GM19025 (cell line): ENCODE measurements around the gene ADAMTS3.
"Not testable (repeated sequence)": the region's sequence is repeated elsewhere in the genome, so short reads cannot be mapped to it uniquely, and the experiment has no call there.

Source experiments
- ATAC-seq: cut with Tn5 transposase; IDR thresholded peaks from one replicate; pipeline ENCODE4 v1.9.1; 2021; ENCODE audit warnings: mild to moderate bottlenecking, low read depth, moderate library complexity; ENCODE audit not compliant: unreplicated experiment

ADAMTS3 gene

DNA sequence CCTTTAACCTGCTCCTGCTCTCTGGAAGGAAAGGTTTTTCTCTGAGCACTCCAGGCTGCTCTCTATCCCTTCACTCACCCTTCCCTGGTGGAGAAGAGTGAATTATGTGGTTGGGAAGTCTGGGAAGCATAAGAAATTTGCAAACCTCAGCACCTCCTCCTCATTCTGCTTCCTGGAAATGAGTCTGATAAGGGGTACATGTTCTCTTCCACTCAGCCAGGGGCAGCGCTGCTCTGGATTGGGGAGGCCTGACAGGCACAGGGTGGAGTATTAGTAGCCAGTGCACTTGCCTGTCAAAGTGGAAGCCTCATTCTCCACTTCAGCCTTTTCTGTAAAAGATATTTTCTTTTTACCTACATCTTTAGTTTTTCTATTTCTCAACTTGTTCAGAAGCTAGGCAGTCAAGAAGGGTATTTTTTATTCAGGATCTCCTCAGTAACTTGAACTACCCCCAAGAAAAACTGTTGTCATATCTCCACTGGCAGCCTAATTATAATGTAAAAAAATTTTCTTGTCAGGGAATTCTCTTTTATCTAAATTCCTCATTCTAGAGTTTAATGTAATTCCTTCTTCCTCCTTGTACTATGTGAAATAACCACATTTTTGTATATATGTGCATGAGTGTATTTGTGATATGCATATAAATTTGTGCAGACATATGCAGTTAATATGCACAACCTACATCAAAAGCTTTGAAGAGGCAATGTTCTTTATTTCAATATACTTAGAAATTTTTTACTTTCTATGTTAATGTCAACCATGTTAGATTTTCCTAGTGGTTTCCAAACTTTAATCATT lies 15.3 kb downstream of the ADAMTS3 start:
- ATAC-seq, result no peak

DNA sequence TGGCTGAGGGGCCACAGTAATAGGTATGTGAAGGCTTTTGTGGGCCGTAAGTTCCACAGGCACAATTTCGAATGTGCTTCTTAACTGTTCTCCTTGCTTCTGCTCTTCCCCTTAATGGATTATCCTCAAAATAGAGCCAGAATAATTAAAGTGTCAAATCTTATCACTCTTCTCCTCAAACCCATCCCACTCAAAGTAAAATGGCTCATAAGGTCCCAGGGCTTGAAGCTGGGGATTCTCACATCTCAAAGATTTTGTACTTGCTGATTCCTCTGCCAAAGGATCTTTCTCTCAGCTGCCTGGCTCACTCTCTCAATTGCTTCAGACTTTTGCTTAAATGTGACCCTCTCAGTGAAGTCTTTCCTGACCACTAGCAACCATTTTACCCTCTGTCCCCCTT lies 16.6 kb downstream of the ADAMTS3 start:
- no peak for ATAC-seq

DNA sequence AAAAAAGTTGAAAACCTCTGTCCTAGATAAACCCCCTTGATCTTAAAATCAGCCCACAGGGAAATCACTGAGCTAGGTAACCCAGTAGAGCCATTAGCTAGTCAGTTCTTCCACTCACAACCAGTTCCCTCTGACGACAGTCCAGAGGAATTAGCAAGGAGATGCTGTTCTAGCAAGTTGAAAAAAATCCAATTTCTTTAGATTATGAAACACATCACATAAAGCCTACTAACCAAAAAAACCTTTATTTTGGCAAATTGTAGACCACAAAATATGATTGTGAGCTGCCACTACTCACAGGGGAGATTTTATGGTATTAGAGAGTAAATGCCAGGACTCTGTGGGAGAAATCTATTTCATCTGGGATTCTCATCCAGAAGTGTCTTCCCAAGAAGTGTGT lies 22.6 kb downstream of the ADAMTS3 start:
- ATAC-seq, result no peak

DNA sequence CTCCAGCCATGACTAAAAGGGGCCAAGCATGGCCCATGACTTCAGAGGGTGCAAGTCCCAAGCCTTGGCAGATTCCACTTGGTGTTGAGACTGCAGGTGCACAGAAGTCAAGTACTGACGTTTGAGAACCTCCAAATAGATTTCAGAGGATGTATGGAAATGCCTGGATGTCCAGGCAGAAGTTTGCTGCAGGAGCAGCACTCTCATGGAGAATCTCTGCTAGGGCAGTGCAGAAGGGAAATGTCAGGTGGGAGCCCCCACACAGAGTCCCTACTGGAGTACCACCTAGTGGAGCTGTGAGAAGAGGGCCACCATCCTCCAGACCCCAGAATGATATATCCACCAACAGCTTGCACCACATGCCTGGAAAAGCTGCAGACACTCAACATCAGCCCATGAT lies 28.3 kb downstream of the ADAMTS3 start:
- not testable (repeated sequence) for ATAC-seq

DNA sequence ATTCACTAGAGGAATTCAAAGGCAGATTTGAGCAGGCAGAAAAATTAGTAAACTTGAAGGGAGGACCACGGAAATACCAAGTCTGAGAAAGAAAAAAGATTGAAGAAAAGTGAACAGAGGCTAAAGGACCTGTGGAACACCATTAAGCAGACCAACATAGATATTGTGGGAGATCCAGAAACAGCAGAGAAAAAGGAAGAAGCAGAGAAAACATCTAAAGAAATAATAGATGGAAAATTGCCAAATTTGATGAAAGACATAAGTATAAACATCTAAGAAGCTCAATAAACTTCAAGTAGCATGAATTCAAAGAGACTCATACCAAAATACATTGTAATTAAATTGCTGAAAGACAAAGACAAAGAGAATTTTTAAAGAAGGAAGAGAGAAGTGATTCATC lies 31.0 kb downstream of the ADAMTS3 start:
- ATAC-seq, result no peak

DNA sequence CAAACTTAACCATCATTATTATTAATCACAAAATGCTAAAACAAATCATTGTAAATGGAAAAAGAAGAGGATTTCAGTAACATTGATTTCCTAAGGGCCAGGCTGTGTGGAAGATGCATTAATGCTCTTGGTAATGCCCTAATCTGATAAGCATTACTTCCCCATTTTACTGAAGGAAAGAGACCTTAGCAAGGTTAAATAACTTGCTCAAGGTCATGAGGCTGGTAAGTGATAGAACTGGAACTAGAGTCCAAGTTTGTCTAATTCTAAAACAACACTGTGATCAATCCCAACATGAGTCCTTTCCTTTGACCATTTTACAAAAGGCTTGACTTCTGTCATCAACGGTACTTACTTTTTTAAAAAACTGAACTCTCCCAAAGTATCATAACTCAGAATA lies 32.6 kb downstream of the ADAMTS3 start:
- no peak for ATAC-seq

DNA sequence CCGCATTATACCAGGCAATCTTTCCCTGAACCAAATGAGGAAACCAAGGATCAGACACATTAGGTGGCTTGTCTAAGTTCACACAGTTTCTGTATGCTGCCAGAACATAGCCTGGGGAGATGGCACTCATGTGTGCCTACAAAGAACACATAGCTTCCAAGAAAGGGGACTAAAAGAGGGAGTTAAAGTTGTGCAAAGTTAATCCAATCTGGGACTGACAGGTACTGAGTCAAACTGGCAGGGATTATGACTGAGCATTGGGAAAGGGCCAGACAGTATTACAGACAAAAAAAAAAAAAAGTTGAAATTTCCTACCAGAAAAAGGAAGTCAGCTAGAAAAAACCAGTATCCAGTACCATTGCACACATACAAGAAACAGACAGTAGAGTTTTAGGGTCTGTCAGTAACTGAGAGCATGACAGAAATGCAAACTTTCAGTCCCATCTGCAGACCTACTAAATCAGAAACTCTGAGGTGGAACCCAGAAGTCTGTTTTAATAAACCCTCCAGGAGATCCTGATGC lies 37.2 kb downstream of the ADAMTS3 start:
- ATAC-seq, result no peak

DNA sequence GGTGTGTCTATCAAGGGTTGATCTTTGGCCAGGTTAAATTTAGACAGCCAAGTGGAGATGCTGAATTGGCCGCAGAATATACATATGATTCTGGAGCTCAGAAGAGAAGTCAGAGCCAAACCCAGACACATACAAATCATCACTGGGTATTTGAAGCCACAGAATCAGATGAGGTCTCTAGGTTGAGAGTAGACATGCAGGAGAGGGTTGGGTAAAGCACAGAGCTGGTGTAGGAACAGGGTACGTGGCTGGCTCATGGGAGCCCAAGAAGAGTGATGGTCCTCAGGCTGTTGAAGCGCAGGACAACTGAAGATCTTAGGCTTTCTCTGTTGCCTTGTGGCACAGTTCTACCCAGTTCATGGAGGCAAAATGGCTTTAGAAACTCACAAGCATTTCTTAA lies 37.7 kb downstream of the ADAMTS3 start:
- ATAC-seq, result no peak

DNA sequence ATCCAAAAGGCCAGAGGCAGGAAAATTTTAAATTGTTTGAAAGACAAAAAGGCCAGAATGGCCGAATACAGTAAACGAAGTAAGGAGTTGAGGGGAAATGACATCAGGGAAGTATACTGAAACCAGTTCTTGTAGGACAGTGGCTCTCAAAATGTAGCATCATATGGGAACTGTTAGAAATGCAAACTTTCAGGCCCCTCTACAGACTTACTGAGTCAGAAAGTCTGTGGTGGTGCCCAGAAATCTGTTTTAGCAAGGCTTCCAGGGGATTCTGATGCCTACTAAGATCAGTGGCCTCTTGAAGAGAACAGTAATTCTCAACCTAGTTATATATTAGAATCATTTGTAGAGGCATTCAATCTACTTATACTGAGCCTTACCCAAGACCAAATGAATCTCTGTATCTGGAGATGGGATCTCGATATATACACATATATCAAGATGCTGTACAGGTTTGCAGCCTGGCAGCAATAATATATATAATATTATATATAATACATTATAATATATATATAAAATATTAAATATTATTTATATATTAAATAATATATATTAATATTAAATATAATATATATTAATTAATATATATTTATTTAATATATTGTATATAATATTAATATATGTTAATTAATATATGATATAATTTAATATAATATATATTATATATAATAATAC lies 39.7 kb downstream of the ADAMTS3 start:
- ATAC-seq, result no peak

DNA sequence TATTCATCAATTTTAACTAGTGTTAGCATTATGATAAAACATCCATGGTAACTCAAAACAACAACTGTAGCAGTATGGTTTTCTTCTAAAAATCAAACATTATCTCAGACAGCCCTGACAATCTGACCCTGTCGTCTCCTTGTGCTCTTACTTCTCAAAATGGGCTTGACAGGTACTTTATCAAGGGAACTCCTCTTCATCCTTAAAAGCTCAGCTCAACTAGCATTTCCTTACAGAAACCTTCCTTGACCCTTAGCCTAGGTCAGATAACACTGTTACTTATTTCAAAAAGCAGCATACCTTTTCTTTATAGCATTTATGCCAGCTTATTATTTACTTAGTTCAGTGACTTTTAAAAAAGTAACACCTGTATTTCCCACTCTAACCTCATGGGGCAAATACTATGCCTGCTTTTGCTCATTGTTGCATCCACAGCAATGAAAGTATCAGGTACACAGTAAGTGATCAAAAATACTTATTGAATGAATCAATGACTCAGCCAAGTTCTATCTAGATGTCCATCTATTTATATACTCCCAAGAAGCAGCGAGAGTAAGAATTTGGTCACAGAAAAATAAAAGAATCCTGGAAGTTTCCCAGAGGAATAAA lies 41.9 kb downstream of the ADAMTS3 start:
- no peak for ATAC-seq

DNA sequence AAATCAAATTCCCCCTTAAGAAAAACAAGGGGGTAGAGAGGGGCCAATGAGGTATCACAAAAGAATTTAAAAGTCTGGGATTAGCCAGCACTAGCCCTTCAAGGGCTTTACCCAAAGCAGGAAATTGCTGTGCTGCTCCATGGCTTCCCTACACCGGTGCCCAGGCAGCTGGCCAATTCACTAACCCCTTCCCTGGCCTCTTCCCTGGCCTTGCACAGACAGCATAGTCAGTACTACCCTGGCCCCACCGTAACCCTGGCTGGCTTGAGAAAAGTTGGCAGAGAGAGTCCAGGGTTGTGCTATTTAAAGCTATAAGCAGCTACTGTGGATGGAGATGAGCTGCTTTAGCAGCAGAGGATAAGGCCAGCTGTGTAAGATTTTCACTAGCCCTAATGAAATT lies 43.1 kb downstream of the ADAMTS3 start:
- ATAC-seq, result no peak

DNA sequence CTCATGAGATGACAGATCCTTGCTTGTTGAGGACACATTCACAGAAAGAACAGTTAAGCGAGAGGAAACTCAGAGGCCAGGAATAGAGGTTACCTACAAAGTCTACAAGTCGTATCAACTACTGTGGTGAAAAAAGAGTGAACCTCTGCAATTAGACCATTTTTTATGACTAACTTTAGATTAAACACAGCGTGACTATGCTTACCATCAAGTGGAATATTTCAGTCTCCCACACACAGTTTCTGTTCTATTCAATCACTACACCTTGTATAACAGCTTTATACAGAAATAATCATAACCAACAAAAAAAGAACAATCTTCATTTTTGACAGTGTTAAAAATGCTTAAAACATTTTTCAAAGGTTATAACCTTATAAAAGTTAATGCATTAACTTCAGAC lies 46.6 kb downstream of the ADAMTS3 start:
- ATAC-seq, result no peak

DNA sequence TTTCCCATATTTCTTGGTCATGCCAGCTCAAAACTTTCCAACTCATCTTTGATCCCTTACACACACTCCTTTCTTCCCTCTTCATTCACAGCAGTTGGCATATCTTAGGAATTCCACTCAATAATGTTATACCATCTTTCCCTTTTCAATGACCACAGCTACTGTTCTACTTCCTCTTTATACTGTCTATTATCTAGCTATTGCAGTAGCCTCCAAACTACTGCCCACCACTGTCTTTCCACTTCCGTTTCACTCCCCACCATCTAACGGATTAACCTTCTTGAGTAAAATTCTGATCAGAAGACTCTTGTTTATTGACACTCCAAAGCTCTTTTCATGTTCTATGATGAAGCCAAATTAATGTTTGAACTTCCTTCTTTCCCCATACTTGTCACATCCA lies 55.8 kb downstream of the ADAMTS3 start:
- no peak for ATAC-seq

DNA sequence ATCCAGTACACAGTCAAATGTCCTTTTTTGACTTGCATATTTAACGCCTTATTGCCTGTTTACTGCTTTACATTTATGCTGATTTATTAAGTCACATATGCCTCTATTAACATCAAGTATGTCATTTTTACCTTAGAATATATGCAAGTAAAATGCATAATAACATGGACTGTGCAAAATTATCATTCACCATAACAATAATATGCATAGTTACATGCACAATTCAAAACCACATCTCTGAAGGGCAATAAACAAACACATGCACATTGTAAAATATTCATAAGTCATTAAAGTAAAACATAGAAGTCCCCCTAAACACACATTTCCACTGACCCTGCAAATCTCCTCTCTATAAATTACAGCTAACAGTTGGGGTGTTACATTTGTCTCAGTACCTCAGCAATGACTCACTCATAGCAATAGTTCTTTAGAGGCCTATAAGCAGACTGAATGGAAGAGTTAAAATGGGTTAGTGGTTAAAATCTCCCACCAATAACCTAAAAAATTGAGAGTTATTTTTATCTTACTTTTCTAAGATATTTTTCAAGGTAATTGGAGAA lies 61.1 kb downstream of the ADAMTS3 start:
- ATAC-seq, result no peak

DNA sequence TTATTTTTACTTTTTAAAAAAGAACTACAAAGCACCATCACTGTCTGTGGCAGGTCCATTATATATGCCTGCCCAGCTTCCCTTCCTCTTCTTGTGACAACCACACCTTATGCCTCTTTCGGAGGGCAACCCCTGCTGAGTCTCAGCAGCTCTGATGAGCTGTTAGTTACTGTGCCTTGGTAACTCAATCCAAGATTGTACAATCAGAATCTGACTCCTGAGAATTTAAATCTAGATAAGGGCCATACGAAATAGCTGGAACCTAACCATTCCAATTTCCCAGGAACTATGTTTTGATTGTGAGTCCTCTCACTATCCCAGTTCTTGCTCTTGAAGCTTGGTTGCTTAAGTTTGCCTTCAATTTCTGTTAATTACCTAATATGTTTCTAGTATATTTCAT lies 61.9 kb downstream of the ADAMTS3 start:
- no peak for ATAC-seq

DNA sequence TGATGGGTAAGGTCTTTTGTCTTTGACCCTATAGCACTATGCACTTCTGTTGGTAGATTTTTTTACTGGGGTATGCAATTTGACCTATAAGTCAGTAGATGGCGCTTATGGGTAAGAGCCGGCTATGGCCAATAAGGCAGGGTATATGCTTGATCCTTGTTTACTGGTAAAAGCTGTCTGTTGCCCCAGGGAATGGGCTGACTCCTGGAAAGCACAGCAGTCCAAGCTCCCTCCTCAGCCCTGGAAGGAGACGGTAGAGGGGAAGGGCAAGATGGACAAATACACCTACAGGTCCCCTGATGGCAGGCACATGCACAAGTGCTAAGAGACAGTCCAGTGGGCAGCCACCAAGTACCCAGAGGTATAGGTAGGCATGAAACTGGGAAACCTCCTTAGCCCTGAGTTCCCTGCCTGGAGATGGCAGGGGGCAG lies 63.7 kb downstream of the ADAMTS3 start:
- no peak for ATAC-seq

DNA sequence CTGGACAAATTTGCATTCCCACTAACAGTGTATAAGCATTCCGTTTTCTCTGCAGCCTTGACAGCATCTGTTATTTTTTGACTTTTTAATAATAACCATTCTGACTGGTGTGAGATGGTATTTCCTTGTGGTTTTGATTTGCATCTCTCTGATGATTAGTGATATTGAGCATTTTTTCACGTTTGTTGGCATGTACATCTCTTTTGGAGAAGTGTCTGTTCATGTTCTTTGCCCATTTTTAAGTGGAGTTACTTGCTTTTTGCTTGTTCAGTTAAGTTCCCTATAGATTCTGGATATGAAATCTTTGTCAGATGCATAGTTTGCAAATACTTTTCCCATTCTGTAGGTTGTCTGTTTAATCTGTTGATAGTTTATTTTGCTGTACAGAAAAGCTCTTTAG lies 68.8 kb downstream of the ADAMTS3 start:
- ATAC-seq, result no peak

DNA sequence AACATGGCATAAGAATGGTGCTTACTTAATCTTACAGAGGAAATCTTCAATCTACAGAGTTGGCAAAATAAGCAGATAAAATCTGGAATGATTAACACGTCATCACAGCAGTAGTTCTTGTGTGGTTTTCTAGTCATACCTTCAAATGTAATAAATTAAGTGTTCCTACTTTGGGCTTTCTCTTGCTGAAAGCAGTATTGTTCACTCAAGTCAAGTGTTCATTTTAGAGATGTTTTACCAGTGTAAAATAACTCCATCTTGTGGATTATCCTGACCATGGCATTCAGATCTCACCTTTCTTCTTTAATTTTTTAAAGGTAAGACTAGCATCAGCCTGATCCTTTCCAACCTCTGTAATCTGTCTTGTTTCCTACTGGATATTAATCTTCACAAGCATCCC lies 72.9 kb downstream of the ADAMTS3 start:
- no peak for ATAC-seq

DNA sequence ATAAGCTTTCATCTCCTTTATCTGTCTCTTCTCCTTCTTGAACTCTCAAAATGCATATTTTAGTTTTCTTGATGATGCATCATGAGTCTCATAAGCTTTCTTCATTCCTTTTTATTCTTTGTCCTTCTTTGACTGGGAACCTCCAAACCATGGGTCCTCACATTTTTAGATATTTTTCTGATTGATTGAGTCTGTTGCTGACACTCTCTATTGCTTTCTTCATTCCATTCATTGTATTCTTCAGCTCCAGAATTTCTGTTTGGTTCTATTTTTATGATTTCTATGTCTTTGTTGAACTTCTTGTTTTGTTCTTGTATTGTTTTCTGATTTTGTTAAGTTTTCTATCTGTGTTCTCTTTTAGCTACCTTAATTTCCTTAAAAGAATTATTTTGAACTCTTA lies 74.9 kb downstream of the ADAMTS3 start:
- no peak for ATAC-seq

DNA sequence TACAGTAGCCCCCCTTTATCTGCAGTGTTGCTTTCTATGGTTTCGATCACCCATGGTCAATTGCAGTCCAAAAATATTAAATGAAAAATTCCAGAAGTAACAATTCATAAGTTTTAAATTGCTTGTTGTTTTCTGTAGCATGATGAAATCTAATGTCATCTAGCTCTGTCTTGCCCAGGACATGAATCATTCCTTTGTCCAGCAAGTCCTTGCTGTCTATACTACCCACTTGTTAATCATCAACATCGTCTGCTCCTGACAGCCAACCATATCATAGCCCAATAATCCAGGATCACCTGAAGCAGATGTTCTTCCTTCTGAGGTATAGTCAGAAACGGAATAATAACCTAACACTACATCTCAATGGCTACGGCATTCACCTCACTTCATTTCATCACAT lies 79.8 kb downstream of the ADAMTS3 start:
- ATAC-seq, result no peak

DNA sequence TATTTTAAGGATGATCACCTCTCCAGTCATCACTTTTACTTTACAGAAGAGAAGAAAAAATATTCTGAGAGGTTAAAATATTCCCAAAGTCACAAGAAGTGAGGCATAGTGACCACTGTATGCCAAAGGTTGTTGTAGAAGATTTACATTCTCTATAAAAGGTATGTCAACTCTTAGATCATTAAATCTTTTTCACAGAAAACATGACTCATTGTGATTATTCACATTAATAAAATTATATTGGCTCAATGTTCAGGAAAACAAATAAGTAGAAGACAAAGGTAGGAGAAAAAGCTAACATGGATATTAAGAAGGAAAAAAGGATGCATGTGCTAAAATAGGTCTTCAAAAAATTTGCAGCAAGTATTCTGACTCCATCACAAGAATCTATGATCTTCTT lies 82.0 kb downstream of the ADAMTS3 start:
- no peak for ATAC-seq
